Measurements from ENCODE around the gene GMPR2.

The GMPR2 gene

DNA sequence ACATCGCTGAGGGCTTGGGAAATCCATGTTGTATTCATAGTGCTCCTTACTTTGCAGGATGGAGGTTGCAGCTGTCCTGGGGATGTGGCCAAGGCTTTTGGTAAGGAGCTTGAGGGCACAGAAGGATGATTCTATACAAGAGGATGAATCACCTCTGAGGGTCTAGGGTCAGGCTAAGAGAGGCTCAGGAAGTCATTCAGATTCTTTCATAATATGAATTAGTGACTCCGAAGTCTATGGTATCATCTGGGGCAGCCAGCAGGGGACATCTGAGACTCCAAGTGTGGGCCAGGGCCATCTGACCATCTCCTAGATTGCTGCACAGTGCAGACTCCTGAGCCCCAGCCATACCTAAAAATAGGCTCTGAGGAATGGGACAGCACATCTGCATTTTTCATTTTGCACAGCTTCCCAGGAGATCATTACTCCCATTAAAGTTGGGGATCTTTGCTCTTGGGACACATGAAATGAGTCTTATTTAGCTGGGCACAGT, 4.8 kb downstream of the GMPR2 start:
- Histone ChIP-seq H3K27ac (replicated peaks) (no peak overlapping the region), H3K4me3 (replicated peaks; ENCODE audit: insufficient read depth, low read length) (no peak overlapping the region), H3K27me3 (ENCODE audit: insufficient read depth, poor library complexity, severe bottlenecking) (no peaks in the 10 kb centered on the region)
- TF ChIP-seq, protein P1, sequence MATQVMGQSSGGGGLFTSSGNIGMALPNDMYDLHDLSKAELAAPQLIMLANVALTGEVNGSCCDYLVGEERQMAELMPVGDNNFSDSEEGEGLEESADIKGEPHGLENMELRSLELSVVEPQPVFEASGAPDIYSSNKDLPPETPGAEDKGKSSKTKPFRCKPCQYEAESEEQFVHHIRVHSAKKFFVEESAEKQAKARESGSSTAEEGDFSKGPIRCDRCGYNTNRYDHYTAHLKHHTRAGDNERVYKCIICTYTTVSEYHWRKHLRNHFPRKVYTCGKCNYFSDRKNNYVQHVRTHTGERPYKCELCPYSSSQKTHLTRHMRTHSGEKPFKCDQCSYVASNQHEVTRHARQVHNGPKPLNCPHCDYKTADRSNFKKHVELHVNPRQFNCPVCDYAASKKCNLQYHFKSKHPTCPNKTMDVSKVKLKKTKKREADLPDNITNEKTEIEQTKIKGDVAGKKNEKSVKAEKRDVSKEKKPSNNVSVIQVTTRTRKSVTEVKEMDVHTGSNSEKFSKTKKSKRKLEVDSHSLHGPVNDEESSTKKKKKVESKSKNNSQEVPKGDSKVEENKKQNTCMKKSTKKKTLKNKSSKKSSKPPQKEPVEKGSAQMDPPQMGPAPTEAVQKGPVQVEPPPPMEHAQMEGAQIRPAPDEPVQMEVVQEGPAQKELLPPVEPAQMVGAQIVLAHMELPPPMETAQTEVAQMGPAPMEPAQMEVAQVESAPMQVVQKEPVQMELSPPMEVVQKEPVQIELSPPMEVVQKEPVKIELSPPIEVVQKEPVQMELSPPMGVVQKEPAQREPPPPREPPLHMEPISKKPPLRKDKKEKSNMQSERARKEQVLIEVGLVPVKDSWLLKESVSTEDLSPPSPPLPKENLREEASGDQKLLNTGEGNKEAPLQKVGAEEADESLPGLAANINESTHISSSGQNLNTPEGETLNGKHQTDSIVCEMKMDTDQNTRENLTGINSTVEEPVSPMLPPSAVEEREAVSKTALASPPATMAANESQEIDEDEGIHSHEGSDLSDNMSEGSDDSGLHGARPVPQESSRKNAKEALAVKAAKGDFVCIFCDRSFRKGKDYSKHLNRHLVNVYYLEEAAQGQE (IDR thresholded peaks at IDR 0.05; ENCODE audit: insufficient replicate concordance, low read depth): no peak
- TF ChIP-seq GABPA (IDR thresholded peaks at IDR 0.05; ENCODE audit: low read depth): no peak
- TF ChIP-seq SPI1 (IDR thresholded peaks at IDR 0.05; ENCODE audit: borderline replicate concordance, low read depth): no peak
- TF ChIP-seq POLR2AphosphoS5 (IDR thresholded peaks at IDR 0.05; ENCODE audit: low read depth): 0 out of 2 replicates have a peak, but pooled peaks have one; percentile 19
- TF ChIP-seq, protein P2, sequence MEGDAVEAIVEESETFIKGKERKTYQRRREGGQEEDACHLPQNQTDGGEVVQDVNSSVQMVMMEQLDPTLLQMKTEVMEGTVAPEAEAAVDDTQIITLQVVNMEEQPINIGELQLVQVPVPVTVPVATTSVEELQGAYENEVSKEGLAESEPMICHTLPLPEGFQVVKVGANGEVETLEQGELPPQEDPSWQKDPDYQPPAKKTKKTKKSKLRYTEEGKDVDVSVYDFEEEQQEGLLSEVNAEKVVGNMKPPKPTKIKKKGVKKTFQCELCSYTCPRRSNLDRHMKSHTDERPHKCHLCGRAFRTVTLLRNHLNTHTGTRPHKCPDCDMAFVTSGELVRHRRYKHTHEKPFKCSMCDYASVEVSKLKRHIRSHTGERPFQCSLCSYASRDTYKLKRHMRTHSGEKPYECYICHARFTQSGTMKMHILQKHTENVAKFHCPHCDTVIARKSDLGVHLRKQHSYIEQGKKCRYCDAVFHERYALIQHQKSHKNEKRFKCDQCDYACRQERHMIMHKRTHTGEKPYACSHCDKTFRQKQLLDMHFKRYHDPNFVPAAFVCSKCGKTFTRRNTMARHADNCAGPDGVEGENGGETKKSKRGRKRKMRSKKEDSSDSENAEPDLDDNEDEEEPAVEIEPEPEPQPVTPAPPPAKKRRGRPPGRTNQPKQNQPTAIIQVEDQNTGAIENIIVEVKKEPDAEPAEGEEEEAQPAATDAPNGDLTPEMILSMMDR (IDR thresholded peaks at IDR 0.05; ENCODE audit: insufficient read depth, low read length): no peak
- DNase-seq (ENCODE audit: low read depth in 1 of 2, low spot score in 1 of 2): no peak

DNA sequence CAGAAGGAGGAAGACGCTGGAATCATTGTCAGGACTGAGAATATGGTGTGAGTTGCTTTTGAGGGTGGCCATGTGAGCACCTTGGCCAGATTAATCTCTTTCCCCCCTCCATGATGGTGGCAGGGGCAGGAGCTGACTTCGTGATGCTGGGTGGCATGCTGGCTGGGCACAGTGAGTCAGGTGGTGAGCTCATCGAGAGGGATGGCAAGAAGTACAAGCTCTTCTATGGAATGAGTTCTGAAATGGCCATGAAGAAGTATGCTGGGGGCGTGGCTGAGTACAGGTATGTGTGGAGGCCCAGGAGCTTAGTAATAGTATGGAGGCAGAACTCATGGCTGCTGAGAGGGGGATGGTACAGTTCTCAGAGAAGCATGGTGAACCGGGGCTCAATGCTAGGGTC, 5.4 kb downstream of the GMPR2 start:
- no peak for TF ChIP-seq SPI1 (IDR thresholded peaks at IDR 0.05; ENCODE audit: borderline replicate concordance, low read depth)
- TF ChIP-seq, protein P2 (IDR thresholded peaks at IDR 0.05; ENCODE audit: insufficient read depth, low read length): no peak
- no peak for TF ChIP-seq GABPA (IDR thresholded peaks at IDR 0.05; ENCODE audit: low read depth)
- no peak for TF ChIP-seq POLR2AphosphoS5 (IDR thresholded peaks at IDR 0.05; ENCODE audit: low read depth)
- TF ChIP-seq, protein P1 (IDR thresholded peaks at IDR 0.05; ENCODE audit: insufficient replicate concordance, low read depth): no peak
- Histone ChIP-seq H3K4me3 (replicated peaks; ENCODE audit: insufficient read depth, low read length) (no peak overlapping the region), H3K27ac (replicated peaks) (no peak overlapping the region), H3K27me3 (ENCODE audit: insufficient read depth, poor library complexity, severe bottlenecking) (no peaks in the 10 kb centered on the region)
- no peak for DNase-seq (ENCODE audit: low read depth in 1 of 2, low spot score in 1 of 2)

DNA sequence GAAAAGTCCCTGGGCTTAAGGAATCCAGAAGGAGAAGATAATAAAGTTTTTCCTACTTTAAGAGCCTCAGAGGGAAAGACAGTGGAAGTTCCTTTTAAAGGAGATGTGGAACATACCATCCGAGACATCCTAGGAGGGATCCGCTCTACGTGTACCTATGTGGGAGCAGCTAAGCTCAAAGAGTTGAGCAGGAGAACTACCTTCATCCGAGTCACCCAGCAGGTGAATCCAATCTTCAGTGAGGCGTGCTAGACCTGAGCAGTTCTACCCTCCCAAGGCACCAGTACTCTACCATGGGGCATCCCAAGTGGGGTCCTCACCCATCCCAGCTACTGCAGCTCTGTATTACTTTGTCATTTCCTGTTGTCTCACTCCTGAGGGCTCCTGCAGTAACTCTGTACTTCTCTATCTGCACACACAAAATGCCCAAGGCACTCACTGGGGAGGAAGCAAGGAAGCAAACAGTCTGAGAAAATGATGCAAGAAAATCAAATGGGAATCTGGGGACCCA, 5.9 kb downstream of the GMPR2 start:
- H3K27ac ChIP-seq (replicated peaks): no peak overlapping the region
- no peak overlapping the region for H3K4me3 ChIP-seq (replicated peaks; ENCODE audit: insufficient read depth, low read length)
- no peaks in the 10 kb centered on the region for H3K27me3 ChIP-seq (ENCODE audit: insufficient read depth, poor library complexity, severe bottlenecking)
- no peak for TF ChIP-seq SPI1 (IDR thresholded peaks at IDR 0.05; ENCODE audit: borderline replicate concordance, low read depth)
- TF ChIP-seq GABPA (IDR thresholded peaks at IDR 0.05; ENCODE audit: low read depth): no peak
- TF ChIP-seq POLR2AphosphoS5 (IDR thresholded peaks at IDR 0.05; ENCODE audit: low read depth): no peak
- TF ChIP-seq, protein P2 (IDR thresholded peaks at IDR 0.05; ENCODE audit: insufficient read depth, low read length): no peak
- TF ChIP-seq, protein P1 (IDR thresholded peaks at IDR 0.05; ENCODE audit: insufficient replicate concordance, low read depth): no peak
- no peak for DNase-seq (ENCODE audit: low read depth in 1 of 2, low spot score in 1 of 2)

Measured in HL-60 (cell line).